Mucosa of gallbladder (tissue), 1 donor: ENCODE measurements around the gene TSBP1. TPM values are rescaled to one million over a fixed set of nuclear protein-coding genes. Genes with fewer than 3 reads are reported as not detected.
"Not testable (repeated sequence)": the region's sequence is repeated elsewhere in the genome, so short reads cannot be mapped to it uniquely, and the experiment has no call there.

ENCODE experiments used
- DNase-seq: peaks from one replicate; pipeline ENCODE4 v3.0.0-alpha.2; 2020; ENCODE audit warnings: low spot score
- total RNA-seq: library from RNA; stranded (reverse); gene quantifications from one replicate; pipeline ENCODE4 v1.2.1, GENCODE V29; 2021
- donor health status: DM: no; HTN: no; CAD: no.

TSBP1 gene
- total RNA-seq, 1 donor from 2014 or later: not detected

DNA sequence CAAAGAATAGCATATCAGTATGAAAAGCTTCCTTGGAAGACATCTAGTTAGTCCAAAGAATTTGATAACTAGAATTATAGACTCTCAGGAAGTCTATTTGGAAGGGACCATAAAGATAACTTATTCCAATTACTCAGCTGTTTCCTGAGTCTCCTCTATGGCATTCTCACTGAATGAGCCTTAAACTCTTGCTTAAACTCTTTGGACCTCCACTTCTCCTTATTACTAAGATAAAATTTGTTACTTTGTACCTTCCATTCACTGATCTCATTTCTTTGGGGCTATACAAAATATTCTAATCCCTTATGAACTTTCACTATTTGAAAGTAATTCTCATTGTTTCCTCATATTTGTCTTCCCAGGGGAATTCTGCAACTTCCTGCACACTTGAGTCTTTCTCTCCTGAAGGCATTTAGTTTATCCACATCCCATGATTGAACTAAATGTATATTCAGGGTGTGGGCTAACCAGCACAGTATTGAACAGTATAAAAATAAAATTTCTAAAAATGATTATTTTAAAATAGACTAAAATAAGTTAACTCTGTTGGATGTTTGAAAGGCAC lies 80.7 kb downstream of the TSBP1 start:
- no peak for DNase-seq

GRCh38 chr6:32288426-32288825 lies 83.3 kb downstream of the TSBP1 start:
- no peak for DNase-seq

GRCh38 chr6:32273801-32274577 lies 97.7 kb downstream of the TSBP1 start:
- not testable (repeated sequence) for DNase-seq

DNA sequence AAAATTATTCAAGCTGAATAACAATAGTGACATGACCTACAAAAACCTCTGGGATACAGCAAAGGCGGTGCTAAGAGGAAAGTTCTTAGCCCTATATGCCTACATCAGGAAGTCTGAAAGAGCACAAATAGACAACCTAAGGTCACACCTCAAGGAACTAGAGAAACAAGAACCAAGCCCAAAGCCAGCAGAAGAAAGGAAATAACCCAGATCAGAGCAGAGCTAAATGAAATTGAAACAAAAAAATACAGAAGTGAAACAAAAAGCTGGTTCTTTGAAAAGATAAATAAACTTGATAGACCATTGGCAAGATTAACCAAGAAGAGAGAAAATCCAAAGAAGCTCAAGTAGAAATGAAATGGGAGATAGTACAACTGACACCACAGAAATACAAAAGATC lies 100.3 kb downstream of the TSBP1 start:
- no peak for DNase-seq

DNA sequence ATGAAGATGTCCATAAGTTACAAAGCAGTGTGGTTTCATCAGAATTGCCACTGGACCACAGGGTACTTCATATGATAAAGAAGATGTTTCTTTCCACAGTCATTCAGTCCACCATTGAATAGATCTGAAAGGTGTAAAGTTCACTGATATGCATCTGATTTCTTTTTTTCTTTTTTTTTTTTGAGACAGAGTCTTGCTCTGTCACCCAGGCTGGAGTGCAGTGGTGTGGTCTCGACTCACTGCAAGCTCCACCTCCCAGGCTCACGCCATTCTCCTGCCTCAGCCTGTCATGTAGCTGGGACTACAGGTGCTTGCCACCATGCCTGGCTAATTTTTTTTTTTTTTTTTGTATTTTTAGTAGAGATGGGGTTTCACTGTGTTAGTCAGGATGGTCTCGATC lies 103.2 kb downstream of the TSBP1 start:
- DNase-seq: not testable (repeated sequence)

DNA sequence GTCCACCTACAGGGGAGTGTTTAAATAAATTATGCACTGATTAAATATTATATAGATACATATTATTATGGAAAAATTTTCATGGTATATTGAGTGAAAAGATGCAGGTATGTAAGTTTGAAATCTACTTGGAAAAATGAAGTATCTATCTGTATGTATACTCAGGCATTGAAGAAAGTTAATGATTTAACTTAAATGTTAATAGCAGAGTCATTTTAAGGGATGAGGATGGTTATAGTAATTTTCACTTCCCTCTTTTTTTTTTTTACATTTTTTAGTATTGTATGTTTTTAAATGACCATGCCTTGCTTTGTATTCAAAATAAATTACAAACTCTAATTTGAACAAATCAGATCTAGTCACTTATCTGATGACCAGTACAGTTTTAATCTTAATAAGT lies 104.7 kb downstream of the TSBP1 start:
- DNase-seq: no peak

DNA sequence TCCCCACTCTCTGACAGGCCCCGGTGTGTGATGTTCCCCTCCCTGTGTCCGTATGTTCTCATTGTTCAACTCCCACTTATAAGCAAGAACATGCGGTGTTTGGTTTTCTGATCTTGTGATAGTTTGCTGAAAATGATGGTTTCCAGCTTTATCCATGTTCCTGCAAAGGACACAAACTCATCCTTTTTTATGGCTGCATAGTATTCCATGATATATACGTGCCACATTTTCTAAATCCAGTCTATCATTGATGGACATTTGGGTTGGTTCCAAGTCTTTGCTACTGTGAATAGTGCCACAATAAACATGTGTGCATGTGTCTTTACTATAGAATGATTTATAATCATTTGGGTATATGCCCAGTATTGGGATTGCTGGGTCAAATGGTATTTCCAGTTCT lies 114.4 kb downstream of the TSBP1 start:
- not testable (repeated sequence) for DNase-seq

- DNase-seq: peak; percentile 65
Observed at GRCh38 chr6:32255199-32256153, 116.2 kb downstream of the TSBP1 start.

GRCh38 chr6:32254761-32255198 lies 116.9 kb downstream of the TSBP1 start:
- DNase-seq: no peak

- DNase-seq: no peak
Observed at GRCh38 chr6:32252331-32253009, 119.2 kb downstream of the TSBP1 start.

GRCh38 chr6:32249262-32249661 lies 122.4 kb downstream of the TSBP1 start:
- no peak for DNase-seq

- no peak for DNase-seq
Observed at GRCh38 chr6:32247401-32247800, 124.3 kb downstream of the TSBP1 start.

GRCh38 chr6:32244946-32245398 lies 126.7 kb downstream of the TSBP1 start:
- peak; percentile 79 for DNase-seq

DNA sequence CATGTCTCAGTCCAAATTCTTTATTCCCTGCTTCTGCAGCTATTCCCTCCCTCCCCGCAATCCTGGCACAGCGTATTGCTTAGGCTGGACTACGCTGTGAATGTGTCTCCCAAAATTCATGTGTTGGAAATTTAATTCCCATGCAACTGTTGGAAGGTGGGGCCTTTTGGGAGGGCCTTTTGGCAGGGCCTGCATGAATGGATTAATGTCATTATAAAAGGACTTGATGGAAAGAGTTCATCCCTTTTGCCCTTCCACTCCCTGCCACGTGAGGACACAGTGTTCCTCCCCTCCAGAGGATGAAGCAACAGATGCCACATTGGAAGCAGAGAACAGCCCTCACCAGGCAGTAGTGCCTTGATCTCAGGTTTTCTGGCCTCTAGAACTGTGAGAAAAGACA lies 127.4 kb downstream of the TSBP1 start:
- no peak for DNase-seq

Other genes starting within 250 kb of the TSBP1 start
- gene ATF6B, start 243.7 kb downstream of the TSBP1 start, total RNA-seq: 119 TPM
- 5.0 TPM for gene FKBPL, start 241.6 kb downstream of the TSBP1 start, total RNA-seq
- 3.7 TPM for gene PRRT1, start 220.0 kb downstream of the TSBP1 start, total RNA-seq
- gene PPT2, start 217.8 kb downstream of the TSBP1 start, total RNA-seq: 17.4 TPM
- 13.6 TPM for gene EGFL8, start 207.3 kb downstream of the TSBP1 start, total RNA-seq
- 88.4 TPM for gene AGPAT1, start 195.8 kb downstream of the TSBP1 start, total RNA-seq
- gene RNF5, start 193.5 kb downstream of the TSBP1 start, total RNA-seq: 93.1 TPM
- 11.8 TPM for gene AGER, start 187.7 kb downstream of the TSBP1 start, total RNA-seq
- gene PBX2, start 181.7 kb downstream of the TSBP1 start, total RNA-seq: 95.0 TPM
- 19.6 TPM for gene GPSM3, start 179.3 kb downstream of the TSBP1 start, total RNA-seq
- 14.9 TPM for gene NOTCH4, start 147.8 kb downstream of the TSBP1 start, total RNA-seq
- not detected for gene BTNL2, start 35.3 kb upstream of the TSBP1 start, total RNA-seq
- gene HLA-DRA, start 68.0 kb upstream of the TSBP1 start, total RNA-seq: 375 TPM
- gene HLA-DRB5, start 158.4 kb upstream of the TSBP1 start, total RNA-seq: 48.0 TPM
- 174 TPM for gene HLA-DRB1, start 217.9 kb upstream of the TSBP1 start, total RNA-seq